Amniotic stem cell (primary cell): ENCODE results near the gene RPS16.
"Not testable (repeated sequence)": the region's sequence is repeated elsewhere in the genome, so short reads cannot be mapped to it uniquely, and the experiment has no call there.

ENCODE experiments used
- DNase-seq: peaks from one replicate; lab custom pipeline; 2025; lab: John Stamatoyannopoulos, UW

Gene RPS16

DNA sequence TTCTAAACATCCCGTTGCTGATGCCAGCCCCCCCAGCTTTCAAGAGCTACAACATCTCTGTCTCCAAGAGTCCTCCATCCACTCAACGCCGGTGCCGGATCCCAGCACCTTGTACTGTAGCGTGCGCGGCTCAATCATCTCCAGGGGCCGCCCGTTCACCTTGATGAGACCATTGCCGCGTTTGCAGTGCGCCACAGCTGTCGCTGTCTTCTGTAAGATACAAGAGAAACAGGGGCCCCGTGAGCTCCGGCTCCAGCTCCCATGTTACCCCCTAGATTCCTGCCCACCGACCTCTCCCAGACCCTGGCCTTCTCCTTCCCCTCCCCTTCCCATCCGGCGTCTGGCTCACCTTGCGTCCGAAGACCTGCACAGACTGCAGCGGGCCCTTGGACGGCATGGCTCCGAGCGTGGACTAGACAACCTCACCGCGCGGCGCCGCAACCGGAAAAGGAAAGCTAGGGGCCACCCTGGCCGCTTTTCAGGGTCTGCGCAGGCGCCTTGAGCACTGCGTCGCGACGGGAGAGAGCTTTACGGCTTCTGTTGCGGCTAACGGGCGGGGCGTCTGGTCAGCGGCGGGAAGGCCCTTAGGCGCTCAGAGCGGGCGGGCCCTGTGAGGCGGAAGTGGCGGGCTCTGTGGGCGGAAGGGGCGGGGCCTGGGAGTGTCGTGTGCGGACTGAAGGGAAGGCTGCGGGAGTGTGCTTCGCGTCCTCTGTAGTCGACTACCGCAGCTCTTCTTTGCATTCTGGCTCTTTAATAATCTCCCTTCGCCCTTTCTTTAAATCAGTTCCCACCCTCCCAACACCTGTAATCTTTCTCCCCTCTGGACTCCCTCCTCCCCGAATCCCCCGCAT lies at the start of gene RPS16:
RPS16 (minus strand) TSS at position 451 of the 851 bp plus-strand sequence; CDS start at position 397, 54 bp downstream.
- peak; percentile 98 for DNase-seq

DNA sequence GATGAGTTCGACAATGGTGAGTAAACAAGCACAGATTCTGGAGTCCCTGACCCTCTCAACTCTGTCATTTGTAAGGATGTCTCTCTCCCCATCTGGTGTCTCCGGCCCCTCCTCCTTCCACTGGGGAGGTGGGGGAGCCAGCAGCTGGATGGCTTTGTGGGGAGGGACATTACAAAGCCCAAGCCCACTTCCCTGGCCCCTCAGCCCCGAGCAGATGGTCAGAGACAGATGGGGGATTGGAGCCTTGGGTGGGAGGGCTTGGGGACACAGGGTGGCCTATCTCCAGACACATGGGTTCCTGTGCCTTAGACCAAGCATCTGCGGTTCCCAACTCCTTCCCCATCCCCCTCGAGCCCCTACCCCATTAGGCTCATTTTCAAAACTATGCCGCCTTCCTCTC lies 47.4 kb upstream of the RPS16 start:
- DNase-seq, result no peak

DNA sequence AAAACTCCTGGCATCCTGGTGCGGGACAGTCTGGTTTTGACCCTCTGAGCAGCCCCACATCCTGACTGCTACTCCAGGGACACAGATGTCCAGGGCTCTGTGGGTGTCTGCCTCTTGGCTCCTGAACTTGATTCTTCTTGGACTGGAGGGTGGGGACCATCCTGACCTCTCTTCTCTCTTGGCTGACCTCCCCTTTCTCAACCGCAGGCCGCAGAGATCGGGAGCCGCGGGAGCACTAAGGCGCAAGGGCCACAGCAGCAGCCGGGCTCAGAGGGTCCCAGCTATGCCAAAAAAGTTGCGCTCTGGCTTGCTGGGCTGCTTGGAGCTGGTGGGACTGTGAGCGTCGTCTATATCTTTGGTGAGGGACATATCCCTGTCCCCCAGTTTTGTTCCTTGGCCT lies 45.9 kb upstream of the RPS16 start:
- no peak for DNase-seq

DNA sequence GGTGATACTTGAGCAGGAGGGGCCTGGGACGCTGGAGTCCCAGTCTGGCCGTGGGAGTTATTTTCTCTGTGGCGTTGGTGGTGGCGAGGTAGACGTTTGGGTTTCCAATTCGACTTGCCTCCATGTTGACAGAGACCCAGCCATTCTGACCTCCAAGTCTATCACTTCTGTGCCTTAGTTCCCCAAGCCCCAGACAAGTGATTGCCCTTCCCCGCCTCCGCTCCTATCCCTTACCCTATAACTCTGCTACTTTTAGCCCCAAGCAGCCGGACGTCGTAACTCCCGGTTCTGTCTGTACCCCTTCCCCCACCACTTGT lies 45.4 kb upstream of the RPS16 start:
- no peak for DNase-seq

DNA sequence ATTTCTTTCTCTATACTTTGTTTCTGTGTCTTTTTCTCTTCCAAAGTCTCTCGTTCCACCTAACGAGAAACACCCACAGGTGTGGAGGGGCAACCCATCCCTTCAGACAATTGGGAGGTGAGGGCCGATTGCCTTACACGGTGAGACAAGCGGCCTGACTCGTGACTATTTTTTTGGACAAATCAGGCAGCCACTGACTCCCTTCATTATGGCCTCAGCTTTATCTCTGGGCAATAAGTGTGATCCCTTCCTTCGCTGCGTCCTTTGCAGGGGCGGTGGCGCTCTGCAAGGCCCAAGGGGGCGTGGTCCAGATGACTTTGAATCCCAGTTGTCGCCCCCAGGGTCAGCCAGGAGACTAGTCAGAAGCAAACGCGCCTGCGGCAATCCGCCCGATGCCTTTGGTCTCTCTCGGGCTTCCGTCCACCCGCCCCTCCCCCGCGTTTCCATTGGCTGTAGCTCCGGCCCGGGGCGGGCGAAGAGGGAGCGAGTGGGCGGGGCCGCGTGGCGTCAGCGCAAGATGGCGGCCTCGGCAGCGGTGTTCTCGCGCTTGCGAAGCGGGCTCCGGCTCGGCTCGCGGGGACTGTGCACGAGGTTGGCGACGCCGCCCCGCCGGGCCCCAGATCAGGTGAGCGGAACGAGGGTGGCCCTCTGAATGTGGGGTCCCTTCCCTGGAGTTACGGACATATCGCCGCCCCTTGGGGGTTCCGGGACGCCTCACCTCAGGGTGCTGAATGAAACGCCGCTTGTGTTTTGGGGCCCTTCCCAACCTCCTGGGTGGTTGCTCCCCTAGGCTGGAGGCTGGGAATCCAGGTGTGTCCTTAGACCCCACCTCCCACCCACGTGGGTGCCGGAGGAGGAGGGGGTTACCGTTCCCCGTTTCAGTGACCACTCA lies 44.8 kb upstream of the RPS16 start, which contains the start of gene TIMM50:
TIMM50 (plus strand) TSS at position 502 of the 892 bp plus-strand sequence; CDS start at position 518, 16 bp downstream.
- DNase-seq, result peak; percentile 97

DNA sequence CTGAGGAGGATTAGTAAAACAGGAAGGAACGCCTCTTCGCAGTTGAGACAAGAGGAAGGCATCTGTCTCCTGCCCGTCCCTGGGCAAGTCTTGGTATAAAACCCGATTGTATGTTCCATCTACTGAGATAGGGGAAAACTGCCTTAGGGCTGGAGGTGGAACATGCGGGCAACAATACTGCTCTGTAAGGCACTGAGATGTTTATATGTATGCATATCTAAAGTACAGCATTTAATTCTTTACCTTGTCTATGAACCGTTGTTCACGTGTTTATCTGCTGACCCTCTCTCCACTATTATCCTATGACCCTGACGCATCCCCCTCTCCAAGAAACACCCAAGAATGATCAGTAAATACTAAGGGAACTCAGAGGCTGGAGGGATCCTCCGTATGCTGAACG lies 44.2 kb upstream of the RPS16 start:
- DNase-seq, result no peak

DNA sequence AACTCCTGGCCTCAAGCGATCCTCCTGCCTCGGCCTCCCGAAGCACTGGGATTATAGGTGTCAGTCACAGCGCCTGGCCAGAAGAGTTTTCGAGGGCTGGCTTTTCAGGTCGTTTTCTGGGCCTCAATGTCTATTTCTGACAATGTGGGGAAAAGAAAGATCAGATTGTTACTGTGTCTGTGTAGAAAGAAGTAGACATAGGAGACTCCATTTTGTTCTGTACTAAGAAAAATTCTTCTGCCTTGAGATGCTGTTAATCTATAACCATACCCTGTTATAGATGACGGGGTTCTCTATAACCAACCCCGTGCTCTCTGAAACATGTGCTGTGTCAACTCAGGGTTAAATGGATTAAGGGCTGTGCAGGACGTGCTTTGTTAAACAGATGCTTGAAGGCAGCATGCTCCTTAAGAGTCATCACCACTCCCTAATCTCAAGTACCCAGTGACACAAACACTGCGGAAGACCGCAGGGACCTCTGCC lies 43.6 kb upstream of the RPS16 start:
- not testable (repeated sequence) for DNase-seq

DNA sequence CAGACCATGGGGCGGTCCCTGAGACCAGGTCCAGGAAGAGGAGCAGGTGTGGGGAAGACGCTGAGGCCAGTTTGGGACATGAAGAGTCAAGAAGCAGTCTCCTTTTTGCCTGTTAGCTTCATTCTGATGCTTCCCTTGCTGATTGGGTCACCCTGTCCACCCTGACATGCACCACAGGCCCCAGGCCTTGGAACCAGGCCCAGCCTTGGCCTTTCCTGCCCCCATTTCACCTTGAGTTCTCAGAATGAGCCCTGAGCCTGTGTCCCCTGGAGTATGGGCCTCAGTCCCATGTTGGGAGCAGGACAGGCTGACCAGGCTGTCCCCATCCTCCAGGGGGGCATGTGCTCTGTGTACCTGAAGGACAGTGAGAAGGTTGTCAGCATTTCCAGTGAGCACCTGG lies 40.0 kb upstream of the RPS16 start:
- no peak for DNase-seq

DNA sequence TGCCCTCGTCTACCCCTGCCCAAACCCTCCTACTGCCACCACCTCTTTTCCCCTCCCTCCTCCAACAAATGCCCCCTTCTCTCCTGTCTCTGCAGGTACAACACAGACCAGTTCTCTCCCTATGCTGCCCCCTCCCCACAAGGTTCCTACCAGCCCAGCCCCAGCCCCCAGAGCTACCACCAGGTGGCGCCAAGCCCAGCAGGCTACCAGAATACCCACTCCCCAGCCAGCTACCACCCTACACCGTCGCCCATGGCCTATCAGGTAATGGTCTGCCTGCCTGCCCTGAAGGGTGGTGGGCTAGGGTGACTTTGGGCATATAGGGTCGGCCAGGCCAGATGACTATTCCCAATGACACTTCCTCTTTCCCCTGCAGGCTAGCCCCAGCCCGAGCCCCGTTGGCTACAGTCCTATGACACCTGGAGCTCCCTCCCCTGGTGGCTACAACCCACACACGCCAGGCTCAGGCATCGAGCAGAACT lies 38.4 kb upstream of the RPS16 start:
- no peak for DNase-seq

DNA sequence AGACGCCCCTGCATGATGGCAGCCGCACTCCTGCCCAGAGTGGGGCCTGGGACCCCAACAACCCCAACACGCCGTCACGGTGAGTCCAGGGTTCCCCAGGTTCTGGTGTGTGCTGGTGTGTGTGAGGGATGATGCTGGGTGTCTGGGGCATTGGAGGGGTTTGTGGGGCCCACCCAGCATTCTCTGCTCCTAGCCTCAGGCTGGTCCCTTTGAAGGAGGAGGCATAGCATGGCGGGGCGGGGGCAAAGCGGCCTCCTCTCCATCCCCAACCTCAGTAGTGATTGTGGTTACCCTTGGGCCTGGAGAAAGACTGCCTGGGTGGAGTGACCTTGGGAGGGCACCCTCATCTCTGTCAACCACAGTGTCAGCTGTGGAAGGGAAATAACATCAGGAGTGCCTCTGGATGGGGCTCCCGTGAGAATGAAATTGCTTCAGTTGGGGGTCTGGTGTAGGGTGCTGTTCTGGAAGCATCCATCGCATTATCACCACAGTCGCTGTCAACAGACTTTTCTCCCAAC lies 37.8 kb upstream of the RPS16 start:
- DNase-seq, result no peak

DNA sequence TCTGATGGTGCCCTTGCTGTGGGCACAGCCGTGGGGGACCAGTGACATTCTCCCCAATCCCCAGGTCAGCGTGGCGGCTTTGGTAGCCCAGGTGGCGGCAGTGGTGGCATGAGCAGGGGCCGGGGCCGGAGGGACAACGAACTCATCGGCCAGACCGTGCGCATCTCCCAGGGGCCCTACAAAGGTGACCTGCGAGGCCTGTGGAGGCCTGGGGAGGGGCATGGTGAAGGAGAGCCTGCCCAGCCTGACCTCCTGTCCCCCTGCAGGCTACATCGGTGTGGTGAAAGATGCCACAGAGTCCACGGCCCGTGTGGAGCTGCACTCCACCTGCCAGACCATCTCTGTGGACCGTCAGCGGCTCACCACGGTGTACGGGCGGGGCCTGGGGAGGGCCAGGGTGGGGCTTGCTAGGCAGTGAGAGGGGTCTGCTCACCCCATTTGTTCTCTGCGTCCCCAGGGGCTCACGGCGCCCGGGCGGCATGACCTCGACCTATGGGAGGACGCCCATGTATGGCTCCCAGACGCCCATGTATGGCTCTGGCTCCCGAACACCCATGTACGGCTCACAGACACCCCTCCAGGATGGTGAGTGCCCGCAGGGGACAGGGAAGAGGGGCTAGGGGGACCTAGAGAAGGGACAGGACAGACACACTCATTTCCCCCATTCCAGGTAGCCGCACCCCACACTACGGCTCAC lies 37.1 kb upstream of the RPS16 start:
- no peak for DNase-seq

DNA sequence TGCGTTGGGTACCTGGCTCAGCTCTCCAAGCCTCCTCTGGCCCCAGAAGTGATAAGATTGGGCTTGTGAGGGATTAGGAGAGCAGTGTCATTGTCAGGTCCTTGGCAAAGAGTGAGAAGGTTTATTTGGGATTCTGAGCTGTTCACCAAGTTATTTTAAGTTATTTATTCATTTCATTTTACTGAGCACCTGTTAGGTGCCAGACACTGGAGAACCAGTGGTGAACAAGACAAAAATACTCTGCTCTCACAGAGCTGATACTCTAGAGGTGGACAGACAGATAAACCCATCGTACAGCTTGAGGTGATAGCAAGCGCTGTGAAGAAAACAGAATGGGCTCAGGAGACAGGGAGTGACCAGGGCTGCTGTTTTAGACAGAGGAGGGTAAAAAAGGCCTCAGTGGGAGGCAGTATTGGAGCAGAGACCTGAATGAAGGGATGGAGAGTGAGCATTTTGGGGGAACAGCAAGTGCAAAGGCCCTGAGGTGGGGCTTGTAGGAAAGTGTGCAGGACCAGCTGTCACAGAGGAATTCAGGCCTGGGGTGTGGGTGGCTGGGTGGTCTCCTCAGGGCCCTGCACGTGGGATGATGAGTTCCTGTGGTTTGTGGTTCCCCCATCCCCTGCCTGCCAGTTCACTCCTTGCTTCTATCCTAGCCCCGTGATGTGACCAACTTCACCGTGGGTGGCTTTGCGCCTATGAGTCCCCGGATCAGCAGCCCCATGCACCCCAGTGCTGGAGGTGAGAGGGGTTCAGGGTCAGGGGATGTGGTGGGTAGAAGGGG lies 36.2 kb upstream of the RPS16 start:
- no peak for DNase-seq

DNA sequence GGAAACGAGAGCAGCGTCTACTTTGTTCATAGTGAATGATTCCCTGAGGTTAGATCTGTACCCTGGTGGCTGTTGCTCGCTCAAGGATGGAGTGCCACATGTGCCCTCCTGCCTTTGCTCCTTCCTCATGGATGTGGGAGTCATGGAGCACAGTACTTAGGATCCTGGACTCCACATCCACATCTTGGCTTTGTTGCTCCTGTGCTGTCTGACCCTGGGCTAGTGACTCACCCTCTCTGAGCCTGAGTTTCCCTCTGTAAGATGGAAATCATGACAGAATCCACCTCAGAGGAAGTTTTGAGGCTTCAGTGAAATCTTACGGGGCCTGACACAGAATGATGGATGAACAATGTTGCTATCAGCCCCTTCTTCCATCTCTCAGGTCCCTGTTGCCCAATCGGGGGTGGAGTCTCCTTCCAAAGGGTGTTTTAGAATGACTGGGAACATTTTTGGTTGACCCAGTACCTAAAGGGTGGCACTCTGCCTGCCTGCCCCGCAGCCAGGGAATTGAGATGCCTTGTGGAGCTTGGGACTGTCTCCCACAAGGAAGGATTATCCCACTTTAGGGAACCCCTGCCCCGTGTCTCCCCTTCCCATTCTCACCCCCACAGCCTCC lies 35.1 kb upstream of the RPS16 start:
- DNase-seq, result no peak

DNA sequence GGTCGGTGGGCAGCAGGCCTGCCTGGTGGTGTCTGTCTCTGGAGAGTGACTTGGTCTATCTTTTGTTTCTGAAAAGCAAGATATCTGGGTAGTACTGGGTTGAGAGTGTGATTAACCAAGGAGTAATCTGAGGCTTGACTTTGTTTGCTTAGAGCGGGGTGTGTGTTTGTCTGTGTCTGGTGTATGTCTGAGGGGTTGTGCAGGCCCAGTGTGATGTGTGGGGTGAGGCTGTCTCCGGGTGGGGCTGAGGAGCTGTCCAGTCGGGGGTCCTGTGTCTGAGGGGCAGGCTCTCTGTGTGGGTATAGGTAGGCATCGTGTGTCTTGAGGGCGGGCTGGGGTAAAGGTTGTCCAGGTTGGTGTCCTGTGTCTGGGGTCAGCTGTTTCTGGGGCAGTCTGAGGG lies 33.8 kb upstream of the RPS16 start:
- no peak for DNase-seq

DNA sequence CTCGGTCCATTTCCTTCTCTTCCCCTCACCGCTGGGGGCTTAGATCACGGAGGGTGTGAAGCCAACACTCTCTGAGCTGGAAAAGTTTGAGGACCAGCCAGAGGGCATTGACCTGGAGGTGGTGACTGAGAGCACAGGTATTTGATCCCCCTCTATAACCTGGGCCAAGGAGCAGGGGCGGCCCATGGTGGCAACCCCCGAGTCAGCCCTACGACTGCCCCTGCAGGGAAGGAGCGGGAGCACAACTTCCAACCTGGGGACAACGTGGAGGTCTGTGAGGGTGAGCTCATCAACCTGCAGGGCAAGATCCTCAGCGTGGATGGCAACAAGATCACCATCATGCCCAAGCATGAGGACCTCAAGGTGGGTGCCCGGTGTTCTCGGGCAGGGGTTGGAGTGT lies 33.3 kb upstream of the RPS16 start:
- DNase-seq, result no peak

DNA sequence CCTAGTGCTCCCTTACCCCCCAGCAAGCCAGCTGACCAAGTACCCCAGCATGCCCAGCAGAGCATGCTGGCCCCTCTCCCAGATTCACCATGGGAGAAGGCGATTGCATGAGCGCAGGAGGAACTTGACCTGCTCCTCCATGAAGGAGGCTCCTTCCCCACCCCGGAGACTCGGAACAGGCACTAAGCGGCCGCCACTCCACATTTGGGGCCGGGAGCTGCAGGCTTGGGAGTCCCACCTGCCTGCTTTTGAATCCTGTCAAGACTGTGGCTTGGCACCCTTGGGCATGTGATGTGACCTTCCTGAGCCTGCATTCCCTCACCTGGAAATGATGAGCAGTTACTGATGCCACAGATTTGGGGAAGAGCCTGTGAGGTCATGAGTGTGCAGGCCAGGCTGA lies 32.2 kb upstream of the RPS16 start:
- DNase-seq, result no peak

DNA sequence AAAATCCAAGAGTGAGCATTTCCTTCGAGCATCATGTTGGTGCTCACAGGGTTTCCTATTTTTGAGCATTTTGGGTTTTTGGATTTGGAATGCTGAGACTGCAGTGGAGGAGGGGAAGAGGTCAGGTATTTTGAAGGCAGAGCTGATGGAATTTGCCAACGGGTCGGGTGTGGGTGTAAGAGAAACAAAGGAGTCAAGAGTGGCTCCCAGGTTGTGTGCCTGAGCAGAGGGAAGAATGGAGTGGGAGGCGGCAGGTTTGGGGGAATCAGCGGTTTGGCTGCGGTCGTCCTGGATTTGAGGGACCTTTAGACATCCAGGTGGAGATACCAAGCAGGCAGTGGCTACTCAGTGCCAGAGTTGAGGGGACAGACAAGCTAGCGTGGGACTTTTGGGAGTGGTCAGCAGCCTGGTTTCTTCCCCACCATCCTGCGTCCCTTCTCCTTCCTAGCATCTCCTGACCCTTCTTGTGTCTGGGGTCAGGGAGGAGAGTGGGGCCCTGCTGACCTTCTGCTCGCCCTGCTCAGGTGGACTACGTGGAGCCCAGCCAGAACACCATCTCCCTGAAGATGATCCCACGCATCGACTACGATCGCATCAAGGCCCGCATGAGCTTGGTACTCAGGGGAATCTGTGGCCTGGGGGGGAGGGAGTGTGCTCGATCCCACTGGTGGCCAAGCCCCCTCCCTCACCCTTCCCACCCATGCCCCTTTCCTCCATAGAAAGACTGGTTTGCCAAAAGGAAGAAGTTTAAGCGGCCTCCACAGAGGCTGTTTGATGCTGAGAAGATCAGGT lies 30.4 kb upstream of the RPS16 start:
- DNase-seq, result no peak

DNA sequence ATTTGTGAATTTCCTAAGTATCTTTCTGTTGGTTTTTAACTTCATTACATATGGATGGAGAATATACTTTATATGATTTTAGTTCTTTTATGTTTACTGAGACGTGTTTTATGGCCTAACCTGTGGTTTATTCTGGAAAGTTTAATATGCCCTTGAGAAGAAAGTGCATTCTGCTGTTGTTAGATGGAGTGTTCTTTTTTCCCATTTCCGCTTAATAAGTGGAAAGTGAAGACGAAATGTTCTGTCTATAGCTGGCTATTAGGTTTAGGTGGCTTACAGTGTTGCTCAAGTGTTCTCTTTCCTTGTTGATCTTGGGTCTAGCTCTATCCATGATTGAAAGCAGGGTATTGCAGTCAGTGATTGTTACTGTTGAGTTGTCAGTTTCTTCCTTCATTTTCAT lies 27.7 kb upstream of the RPS16 start:
- no peak for DNase-seq

DNA sequence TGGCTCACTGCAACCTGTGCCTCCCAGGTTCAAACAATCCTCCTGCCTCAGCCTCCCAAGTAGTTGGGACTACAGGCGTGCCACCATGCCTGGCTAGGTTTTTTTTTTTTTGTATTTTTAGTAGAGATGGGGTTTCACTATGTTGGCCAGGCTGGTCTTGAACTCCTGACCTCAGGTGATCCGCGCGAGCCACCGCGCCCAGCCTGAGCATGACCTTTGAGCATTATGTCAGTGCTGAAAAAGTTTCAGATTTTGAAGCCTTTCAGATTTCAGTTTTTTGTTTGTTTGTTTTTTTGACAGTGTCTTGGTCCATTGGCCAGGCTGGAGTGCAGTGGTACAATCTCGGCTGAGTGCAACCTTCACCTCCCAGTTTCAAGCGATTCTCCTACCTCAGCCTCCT lies 15.5 kb upstream of the RPS16 start:
- not testable (repeated sequence) for DNase-seq
